Esophagus muscularis mucosa (tissue), 4 donors: ENCODE results near the gene TGM5. TPM values are rescaled to one million over a fixed set of nuclear protein-coding genes. Genes with fewer than 3 reads are reported as not detected.

Source experiments
- DNase-seq: peaks from one replicate; pipeline ENCODE4 v3.0.0-alpha.2; 2017; ENCODE audit errors: extremely low spot score
- H3K27ac ChIP-seq, 4 donors: fragments of 200-600 bp; sonication (generic); replicated peaks in 1 of 4; 1 replicate in 3 of 4; 2 replicates in 1 of 4; pipeline ENCODE4 v1.5.1; 2016 to 2019; ENCODE audit warnings: mild to moderate bottlenecking in 1 of 4
- H3K27me3 ChIP-seq, 4 donors: fragments of 200-600 bp; sonication (generic); one replicate each; pipeline versions ENCODE4 v1.5.1 to v1.6.0; 2016 to 2019
- H3K36me3 ChIP-seq, 4 donors: fragments of 200-600 bp; sonication (generic); one replicate each; pipeline ENCODE4 v1.5.1; 2016 to 2019
- H3K4me1 ChIP-seq, 4 donors: fragments of 200-600 bp; sonication (generic); one replicate each; pipeline ENCODE4 v1.5.1; 2016 to 2019
- H3K4me3 ChIP-seq, 4 donors: fragments of 200-600 bp; sonication (generic); 1 replicate in 2 of 4; 2 replicates in 2 of 4; pipeline ENCODE4 v1.5.1; 2016 to 2019; ENCODE audit warnings: mild to moderate bottlenecking in 4 of 4, moderate library complexity in 1 of 4
- H3K9me3 ChIP-seq, 4 donors: fragments of 200-600 bp; sonication (generic); 1 replicate in 3 of 4; 2 replicates in 1 of 4; pipeline ENCODE4 v1.5.1; 2016 to 2019
- EP300 ChIP-seq: sonication (generic); formaldehyde crosslinking; IDR thresholded peaks from one replicate; pipeline ENCODE4 v1.6.1; 2017; ENCODE audit warnings: antibody characterized with exemption
- POLR2A ChIP-seq: fragments of 450-650 bp; IDR thresholded peaks from one replicate; pipeline ENCODE4 v1.6.1; 2017; ENCODE audit warnings: antibody characterized with exemption, moderate library complexity, mild to moderate bottlenecking, low read depth
- POLR2AphosphoS5 ChIP-seq, 2 donors: sonication (generic); formaldehyde crosslinking; IDR thresholded peaks; one replicate each; pipeline ENCODE4 v1.6.1; 2017; ENCODE audit warnings: antibody characterized with exemption in 2 of 2
- WGBS: methylation state at CpG from one replicate; pipeline ENCODE4 v1.1.5; 2018; 5-methylcytosine and 5-hydroxymethylcytosine counted together
- intact Hi-C: fragments of 100-400 bp; cut with DNase I; formaldehyde crosslinking; loops from one replicate; pipeline ENCODE4 v1.15.1; 2023
- small RNA-seq, 3 donors: library from RNA; depleted of rRNA; stranded (forward); fragments of <200 nt; gene quantifications; one replicate each; pipeline ENCODE3, GENCODE V24; 2016
- total RNA-seq, 4 donors: library from RNA; depleted of rRNA; stranded (reverse); fragments of >200 nt; gene quantifications; one replicate each; pipeline versions ENCODE4 v1.1.0 to v1.2.1, GENCODE V29; 2016
- TF ChIP-seq, protein P1 (sequence below), 3 experiments: fragments of 200-600 bp in 2 of 3; fragments of 450-650 bp in 1 of 3; sonication (generic) in 2 of 3; IDR thresholded peaks; one replicate each; pipeline ENCODE4 v1.5.1; 2017 to 2019; ENCODE audit warnings: antibody characterized with exemption in 3 of 3, mild to moderate bottlenecking in 2 of 3, moderate library complexity in 1 of 3

Gene TGM5
- total RNA-seq, 4 donors from 2014 or later, result under 0.01 to 0.91 (median 0.25) TPM

DNA sequence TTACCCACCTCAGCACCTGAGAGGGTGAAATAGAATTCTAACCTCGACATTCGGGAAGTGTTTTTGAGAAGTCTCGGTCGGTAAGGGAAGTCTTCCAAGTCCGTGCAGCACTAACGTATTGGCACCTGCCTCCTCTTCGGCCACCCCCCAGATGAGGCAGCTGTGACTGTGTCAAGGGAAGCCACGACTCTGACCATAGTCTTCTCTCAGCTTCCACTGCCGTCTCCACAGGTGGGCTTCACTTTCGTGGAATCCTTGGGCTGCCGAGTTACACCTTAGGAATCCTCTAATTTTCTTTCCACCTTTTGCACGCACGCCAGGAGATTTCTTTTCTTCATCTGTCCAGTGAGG is 80.8 kb downstream of the TGM5 start:
- TF ChIP-seq POLR2AphosphoS5 (IDR thresholded peaks at IDR 0.05), result no peak
- TF ChIP-seq POLR2A, result no peak
- TF ChIP-seq, protein P1, sequence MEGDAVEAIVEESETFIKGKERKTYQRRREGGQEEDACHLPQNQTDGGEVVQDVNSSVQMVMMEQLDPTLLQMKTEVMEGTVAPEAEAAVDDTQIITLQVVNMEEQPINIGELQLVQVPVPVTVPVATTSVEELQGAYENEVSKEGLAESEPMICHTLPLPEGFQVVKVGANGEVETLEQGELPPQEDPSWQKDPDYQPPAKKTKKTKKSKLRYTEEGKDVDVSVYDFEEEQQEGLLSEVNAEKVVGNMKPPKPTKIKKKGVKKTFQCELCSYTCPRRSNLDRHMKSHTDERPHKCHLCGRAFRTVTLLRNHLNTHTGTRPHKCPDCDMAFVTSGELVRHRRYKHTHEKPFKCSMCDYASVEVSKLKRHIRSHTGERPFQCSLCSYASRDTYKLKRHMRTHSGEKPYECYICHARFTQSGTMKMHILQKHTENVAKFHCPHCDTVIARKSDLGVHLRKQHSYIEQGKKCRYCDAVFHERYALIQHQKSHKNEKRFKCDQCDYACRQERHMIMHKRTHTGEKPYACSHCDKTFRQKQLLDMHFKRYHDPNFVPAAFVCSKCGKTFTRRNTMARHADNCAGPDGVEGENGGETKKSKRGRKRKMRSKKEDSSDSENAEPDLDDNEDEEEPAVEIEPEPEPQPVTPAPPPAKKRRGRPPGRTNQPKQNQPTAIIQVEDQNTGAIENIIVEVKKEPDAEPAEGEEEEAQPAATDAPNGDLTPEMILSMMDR (IDR thresholded peaks at IDR 0.05), result no peak
- no peak for TF ChIP-seq EP300
- H3K4me1 ChIP-seq, result peaks cover 41 to 71% (median 51%) of the 10 kb centered on the region in 4 donors
- peak overlapping the region; percentile 76 to 86 (median 82) for H3K4me3 ChIP-seq
- DNase-seq, result no peak
- 2% methylated on average over 13 of the region's 13 CpGs for WGBS
- intact Hi-C loops, result loop anchor here (5.0 to 10.0 kb wide), 2 partner anchors 51 to 101 kb away; partner anchors contain the start of gene TMEM62
- H3K27ac ChIP-seq, result peak overlapping the region; percentile 82 to 94 (median 88)
- peaks cover 2 to 37% (median 13%) of the 10 kb centered on the region in 4 donors for H3K36me3 ChIP-seq
- H3K27me3 ChIP-seq, result no peaks in the 10 kb centered on the region
- H3K9me3 ChIP-seq, result no peaks in the 10 kb centered on the region

DNA sequence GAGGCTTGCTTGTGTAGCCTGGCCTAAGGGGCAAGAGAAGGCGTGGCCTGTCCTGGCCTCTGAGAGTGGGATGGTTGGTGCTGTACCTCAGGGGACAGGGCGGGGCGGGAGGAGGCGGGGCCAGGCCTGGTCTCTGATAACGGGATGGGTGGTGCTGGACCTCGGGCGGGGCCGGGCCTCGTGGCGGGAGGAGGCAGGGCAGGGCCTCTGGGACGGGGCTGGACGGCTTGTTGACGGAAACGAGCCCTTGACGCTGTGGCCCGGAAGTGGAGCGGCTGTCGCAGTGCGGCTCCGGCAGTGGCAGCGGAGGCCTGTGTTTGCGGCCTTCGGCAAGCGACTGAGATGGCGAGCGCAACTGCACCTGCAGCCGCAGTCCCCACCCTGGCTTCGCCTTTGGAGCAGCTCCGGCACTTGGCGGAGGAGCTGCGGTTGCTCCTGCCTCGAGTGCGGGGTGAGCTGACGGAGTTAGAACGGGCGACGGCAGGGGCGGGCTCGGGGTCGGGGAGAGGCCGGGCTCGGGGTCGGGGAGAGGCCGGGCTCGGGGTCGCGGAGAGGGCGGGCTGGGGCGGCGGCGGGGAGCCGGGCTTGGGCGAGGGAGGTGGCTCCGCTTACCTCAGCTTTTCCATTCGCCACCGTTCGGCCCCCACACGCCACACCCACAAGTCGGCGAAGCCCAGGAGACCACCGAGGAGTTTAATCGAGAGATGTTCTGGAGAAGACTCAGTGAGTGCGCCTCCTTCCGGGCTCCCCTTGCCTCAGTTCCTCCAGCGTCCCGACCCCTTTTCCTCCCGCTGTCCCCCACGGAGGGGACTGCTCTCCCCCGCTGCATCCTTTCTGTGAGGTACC is 81.3 kb downstream of the TGM5 start, which contains the start of gene CCNDBP1:
CCNDBP1 (plus strand) TSS at position 247 of the 846 bp plus-strand sequence; CDS start at position 343, 96 bp downstream.
- DNase-seq, result peak; percentile 97
- Histone ChIP-seq H3K27me3 (no peaks in the 10 kb centered on the region), H3K4me1 (peaks cover 37 to 66% (median 46%) of the 10 kb centered on the region in 4 donors), H3K9me3 (no peaks in the 10 kb centered on the region), H3K4me3 (peak within 1 kb of the TSS; percentile 76 to 86 (median 82)), H3K27ac (peak within 1 kb of the TSS; percentile 82 to 94 (median 88)), H3K36me3 (peaks cover 0 to 32% (median 10%) of the 10 kb centered on the region in 4 donors)
- intact Hi-C loops, result loop anchor here (5.0 to 10.0 kb wide), 2 partner anchors 51 to 102 kb away; partner anchors contain the start of gene TMEM62
- 2% methylated on average over 16 of the region's 69 CpGs for WGBS
- TF ChIP-seq EP300 (no peak), POLR2AphosphoS5 (IDR thresholded peaks at IDR 0.05) (peak; percentile 81 to 91), POLR2A (no peak)
- TF ChIP-seq, protein P1 (IDR thresholded peaks at IDR 0.05), result peak; percentile 26 to 32 (median 30)

DNA sequence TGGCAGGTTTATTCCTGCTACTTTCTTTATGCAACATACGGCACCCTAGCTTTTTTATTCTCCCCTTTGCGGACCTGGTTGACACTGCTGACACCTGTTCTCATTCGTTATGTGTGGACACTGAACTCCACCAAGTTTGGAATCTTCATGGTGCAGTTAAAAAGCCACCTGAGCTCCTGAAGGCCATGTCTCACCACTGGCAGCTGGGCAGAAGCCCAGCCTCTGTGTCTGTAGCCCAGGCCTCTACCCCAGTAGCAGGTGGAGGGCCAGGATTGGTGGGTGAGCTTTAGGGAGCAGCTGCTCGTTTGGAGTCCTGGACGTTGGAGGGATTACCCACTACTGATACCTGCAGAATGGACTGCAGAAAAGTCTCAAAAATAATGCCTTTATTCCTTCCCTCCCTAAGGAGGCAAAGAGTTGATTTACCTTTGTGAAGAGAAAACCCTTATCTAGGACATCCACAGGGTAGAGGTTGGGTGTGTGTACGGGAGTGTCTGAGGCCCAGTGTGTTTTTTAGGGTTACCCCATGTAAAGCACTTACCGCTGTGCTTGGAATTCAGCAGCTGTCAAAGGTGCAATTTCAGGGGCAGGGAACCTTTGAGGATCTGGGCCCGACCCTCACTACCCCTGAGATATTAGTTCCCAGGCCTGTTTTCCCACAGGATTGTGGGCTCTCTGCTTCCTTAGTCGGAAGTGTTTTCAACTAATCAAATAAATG is 82.2 kb downstream of the TGM5 start:
- 60% methylated on average over 9 of the region's 9 CpGs for WGBS
- no peak for DNase-seq
- Histone ChIP-seq H3K9me3 (no peaks in the 10 kb centered on the region), H3K4me1 (peaks cover 28 to 58% (median 38%) of the 10 kb centered on the region in 4 donors), H3K36me3 (peaks cover 0 to 29% (median 7%) of the 10 kb centered on the region in 4 donors), H3K4me3 (peak overlapping the region; percentile 76 to 86 (median 82)), H3K27ac (peak overlapping the region; percentile 82 to 94 (median 88)), H3K27me3 (no peaks in the 10 kb centered on the region)
- TF ChIP-seq, protein P1 (IDR thresholded peaks at IDR 0.05), result no peak
- TF ChIP-seq EP300, result no peak
- no peak for TF ChIP-seq POLR2AphosphoS5 (IDR thresholded peaks at IDR 0.05)
- TF ChIP-seq POLR2A, result no peak
- intact Hi-C loops, result loop anchor here (5.0 to 10.0 kb wide), 2 partner anchors 50 to 103 kb away; partner anchors contain the start of gene TMEM62

DNA sequence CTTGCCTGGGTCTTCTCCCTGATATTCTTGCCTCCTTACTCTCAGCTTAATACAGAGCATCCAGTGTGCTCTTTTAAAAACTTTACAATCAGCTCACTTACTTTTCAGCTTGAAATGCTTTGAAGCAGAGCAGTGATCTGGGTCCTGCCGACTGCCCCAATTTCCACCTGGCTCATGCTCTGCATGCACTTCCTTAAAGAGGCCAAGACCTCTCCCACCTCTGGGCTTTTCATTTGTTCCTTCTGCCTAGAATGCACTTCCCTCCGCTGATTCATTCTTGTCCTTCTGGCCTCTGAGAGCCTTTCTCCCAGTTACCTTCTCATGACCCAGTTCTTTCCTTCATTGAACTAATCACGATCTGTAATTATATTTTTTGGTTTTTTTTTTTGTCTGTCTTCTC is 83.5 kb downstream of the TGM5 start:
- no peak overlapping the region for H3K27ac ChIP-seq
- 83% methylated on average over 3 of the region's 3 CpGs for WGBS
- TF ChIP-seq, protein P1 (IDR thresholded peaks at IDR 0.05), result no peak
- no peak for TF ChIP-seq POLR2AphosphoS5 (IDR thresholded peaks at IDR 0.05)
- TF ChIP-seq POLR2A, result no peak
- TF ChIP-seq EP300, result no peak
- no peak overlapping the region for H3K4me3 ChIP-seq
- H3K4me1 ChIP-seq, result peaks cover 22 to 48% (median 29%) of the 10 kb centered on the region in 4 donors
- no peaks in the 10 kb centered on the region for H3K27me3 ChIP-seq
- H3K36me3 ChIP-seq, result peaks cover 0 to 32% (median 6%) of the 10 kb centered on the region in 4 donors
- H3K9me3 ChIP-seq, result no peaks in the 10 kb centered on the region
- DNase-seq, result no peak
- intact Hi-C loops, result loop anchor here (10.0 kb wide), 1 partner anchor 48 kb away; the partner anchor contains the start of gene TMEM62

Small RNA genes lying within 50 kb of the gene (small RNA-seq; reads per million reads assigned to genes)
- gene RF00019, result 0 reads per million in 3 donors

Other genes starting within 250 kb of the TGM5 start
- 10 to 100 TPM; 21.3 to 40.7 (median 28.7) TPM for gene UBR1, start 160.9 kb downstream of the TGM5 start, total RNA-seq
- 10 to 100 TPM; 21.5 to 32.0 (median 25.4) TPM for gene TMEM62, start 133.3 kb downstream of the TGM5 start, total RNA-seq
- gene CCNDBP1, start 81.5 kb downstream of the TGM5 start, total RNA-seq, result 10 to 100 TPM; 44.9 to 87.2 (median 69.6) TPM
- gene EPB42, start 45.9 kb downstream of the TGM5 start, total RNA-seq, result under 1 TPM in 1 of 4 donors, not detected in 3; 0.33 TPM
- gene TGM7, start 35.3 kb upstream of the TGM5 start, total RNA-seq, result not detected
- gene LCMT2, start 63.6 kb upstream of the TGM5 start, total RNA-seq, result 1 to 10 TPM; 5.4 to 9.3 (median 7.1) TPM
- gene ZSCAN29, start 104.1 kb upstream of the TGM5 start, total RNA-seq, result 10 to 100 TPM; 17.4 to 34.6 (median 21.5) TPM
- 10 to 100 TPM in 3 of 4 donors, 1 to 10 TPM in 1; 9.3 to 17.0 (median 14.1) TPM for gene TUBGCP4, start 104.2 kb upstream of the TGM5 start, total RNA-seq
- 10 to 100 TPM; 24.7 to 29.9 (median 27.0) TPM for gene TP53BP1, start 226.2 kb upstream of the TGM5 start, total RNA-seq